DMS53 (cell line): ENCODE measurements around the gene SSBP3.

ENCODE experiments used
- DNase-seq: peaks from one replicate; lab custom pipeline; 2025; lab: John Stamatoyannopoulos, UW

Gene SSBP3

GRCh38 chr1:54329312-54330003, 76.7 kb downstream of the SSBP3 start:
- no peak for DNase-seq

DNA sequence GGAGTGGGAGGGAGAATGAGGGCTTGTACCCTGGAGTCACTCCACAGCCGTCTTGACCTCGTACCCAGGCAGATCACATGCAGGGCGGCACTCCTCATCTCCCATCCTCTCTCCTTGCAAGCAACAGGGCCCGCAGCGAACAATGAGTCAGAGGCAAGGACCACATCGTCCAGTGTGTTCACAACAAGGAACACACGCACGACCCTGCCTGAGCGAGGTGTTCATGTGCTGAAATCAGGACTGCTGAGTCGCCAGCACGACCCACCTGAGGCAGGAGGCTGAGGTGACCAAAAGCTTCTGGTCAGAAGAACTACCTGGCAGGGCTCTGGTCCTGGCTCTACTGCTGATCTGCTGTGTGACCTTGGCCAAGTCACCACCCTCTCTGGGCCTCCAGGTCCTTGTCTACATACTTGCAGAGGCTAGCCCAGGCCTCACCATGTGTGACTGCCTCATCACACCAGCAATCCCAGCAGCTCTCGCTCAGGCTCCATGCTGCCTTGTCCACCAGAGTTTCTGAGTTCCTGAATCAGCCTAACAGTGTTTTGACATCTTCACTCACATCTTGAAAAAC, 78.0 kb downstream of the SSBP3 start:
- no peak for DNase-seq

DNA sequence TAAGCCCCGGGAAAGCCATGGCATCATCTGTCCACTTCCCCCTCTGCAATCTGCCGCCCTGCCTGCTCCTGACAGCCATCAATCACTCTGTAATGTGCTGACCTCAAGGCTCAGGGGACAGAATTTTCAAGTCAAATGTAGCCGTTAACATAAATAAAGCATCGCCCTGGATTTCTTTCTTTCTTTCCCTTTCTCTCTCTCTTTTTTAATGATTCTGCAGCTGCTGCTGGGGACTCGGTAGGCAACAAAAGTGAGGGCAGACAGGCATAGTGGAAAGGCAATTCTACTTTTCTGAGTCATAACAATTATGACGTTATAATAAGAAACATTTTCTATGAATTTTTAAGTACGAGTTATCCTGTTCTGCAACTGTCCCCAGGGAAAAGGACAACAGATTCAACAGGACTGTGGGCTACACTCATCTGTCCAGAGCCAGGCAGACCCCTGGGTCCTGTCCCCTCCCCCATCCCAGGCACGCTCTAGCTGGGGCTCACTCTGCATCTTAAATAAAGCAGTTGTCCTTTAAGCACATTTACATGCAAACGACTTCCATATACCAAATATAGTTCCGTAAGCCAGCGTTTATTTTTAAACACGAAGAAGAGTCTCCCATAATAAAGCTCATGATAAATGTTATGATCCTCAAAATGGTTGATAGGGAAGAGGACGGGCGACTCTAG, 78.7 kb downstream of the SSBP3 start:
- DNase-seq = no peak

GRCh38 chr1:54326543-54327385, 79.4 kb downstream of the SSBP3 start:
- no peak for DNase-seq

DNA sequence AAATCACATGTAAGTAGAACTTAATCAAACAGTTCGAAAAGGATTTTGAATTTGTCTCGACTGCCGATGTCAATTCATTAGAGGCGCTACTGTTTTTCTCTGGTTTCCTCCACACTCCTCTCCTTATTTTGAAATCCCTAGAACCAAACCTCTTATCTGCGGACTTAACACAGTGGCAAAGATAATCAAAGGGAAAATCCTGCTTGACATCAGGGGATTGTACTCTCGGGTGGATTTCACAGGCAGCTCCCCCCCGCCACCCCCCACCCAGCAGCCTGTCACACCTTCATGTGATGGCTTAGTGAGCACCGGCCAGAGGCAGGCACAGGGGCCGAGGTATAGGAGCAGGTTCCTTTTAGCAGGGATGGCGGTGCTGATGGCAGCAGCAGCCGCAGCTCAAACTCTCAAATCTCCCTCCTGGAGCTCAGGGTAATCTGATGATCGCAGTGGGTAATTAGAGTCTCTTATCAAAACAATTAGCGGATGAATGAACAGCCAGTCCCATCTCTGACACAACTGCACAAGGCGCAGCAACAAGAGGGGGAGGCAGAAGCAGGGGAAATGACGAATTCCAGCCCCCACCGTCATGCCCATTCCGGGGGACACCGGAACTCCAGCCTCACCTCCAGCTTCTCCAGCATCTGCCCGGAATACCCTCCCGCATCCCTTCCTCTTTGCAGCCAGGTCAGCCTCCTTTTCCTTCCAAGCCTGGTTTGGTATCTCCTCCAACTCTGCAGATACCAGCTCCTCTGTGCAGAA, 80.3 kb downstream of the SSBP3 start:
- DNase-seq = no peak

- no peak for DNase-seq
Observed at GRCh38 chr1:54325284-54325683, 80.9 kb downstream of the SSBP3 start.

- DNase-seq = no peak
Observed at GRCh38 chr1:54324251-54325140, 81.7 kb downstream of the SSBP3 start.

GRCh38 chr1:54323921-54324250, 82.3 kb downstream of the SSBP3 start:
- no peak for DNase-seq

DNA sequence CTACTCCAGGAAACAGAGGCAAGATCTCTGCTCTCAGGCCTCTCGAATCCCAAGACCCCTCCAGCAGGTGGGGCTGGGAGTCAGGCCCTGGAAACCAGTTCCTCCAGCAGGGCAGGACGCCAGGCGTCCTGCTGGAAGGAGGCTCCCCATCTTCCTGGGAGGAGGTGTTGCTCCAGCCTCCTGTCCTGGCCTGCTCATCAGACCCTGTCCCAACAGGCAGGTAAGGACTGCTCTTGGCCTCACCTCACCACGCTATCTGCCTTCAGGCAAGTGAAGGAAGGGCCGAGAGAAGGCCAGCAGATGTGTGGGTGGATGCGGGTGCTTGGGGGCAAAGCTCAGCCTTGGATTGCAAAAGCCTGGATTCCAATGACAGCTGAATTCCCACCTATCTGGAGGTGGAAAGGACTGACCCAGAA, 82.9 kb downstream of the SSBP3 start:
- no peak for DNase-seq

DNA sequence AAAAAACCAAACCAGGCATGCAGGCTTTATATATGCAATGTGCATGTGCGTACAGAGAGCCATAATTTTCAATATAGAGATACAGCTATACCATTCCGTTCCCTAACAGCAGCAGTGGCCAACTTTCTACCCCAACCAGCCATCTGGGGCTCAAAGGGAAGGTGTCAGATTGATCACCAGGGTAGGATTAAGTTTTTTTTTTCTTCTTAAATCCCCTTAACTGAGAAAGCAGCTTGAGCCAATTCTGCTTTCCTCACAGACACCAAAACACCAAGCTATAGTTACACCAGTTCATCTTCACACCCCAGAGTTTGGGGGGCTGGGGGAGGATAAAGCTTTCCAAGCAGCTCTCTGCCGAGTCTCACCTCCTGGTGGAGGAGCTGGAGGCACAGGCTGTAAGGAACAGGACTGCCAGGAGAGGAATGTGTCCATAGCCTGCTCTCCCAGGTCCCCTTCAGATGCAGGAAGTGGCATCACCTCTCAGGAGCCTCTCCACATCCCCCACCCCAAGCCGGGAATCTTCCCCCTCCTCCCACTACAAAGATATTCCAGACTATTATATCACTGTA, 87.9 kb downstream of the SSBP3 start:
- DNase-seq = no peak

DNA sequence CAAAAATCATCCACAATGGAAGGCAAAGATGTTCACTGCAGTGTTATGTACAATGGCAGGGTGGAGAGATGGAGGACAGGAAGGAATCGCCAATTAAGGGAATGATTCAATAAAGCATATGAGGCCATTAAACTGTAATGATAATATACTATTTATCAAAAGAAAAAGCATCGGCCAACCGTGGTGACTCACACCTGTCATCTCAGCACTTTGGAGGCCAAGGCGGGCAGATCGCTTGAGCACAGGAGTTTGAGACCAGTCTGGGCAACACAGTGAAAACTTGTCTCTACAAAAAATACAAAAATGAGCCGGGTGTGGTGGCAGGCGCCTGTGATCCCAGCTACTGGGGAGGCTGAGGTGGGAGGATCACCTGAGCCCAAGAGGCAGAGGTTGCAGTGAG, 89.1 kb downstream of the SSBP3 start:
- DNase-seq = no peak

- DNase-seq = no peak
Observed at GRCh38 chr1:54315099-54315498, 91.1 kb downstream of the SSBP3 start.

DNA sequence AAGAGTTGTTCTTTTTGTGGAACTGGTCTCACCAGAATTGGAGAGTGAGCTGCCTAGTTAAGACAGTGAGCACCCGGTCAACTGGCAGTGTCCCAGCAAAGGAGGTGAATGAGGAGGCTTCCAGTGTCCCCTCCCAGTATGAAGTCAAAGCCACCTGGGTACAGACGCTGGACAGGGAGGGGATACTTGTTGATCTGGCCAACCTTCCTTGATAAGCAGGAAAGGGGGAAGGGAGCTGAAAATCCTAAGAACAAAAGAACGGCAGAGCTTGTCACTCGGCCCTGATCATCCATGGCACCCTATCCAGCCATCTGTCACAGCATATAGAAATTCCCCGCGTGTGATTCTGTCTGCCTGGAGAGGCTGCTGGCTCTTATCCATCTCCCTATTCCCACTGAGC, 91.5 kb downstream of the SSBP3 start:
- no peak for DNase-seq

DNA sequence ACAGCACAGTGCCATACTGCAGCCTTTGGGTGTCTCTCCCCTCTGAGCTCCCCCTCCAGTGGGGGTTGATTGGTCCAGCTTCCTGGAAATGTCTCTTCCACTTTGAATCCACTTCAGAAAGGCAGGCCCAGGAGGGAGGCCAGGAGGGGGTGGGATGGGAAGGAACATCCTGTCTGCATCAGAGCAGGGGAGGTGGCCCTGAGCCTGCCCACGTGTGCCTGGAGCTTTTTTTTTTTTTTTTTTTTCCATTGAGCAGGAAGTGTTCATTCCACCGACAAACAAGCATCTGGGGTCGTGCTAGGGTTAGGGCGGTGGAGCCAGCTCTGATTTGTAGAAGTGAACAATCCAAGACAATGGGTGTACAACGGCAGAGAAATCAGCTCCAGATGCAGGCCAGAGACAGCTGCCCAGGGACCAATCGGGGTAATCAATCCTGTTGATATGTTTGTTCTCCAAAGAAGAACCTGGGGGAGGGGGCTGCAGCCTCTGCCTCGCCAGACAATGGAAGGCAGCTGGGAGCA, 93.3 kb downstream of the SSBP3 start:
- DNase-seq = peak; percentile 81

DNA sequence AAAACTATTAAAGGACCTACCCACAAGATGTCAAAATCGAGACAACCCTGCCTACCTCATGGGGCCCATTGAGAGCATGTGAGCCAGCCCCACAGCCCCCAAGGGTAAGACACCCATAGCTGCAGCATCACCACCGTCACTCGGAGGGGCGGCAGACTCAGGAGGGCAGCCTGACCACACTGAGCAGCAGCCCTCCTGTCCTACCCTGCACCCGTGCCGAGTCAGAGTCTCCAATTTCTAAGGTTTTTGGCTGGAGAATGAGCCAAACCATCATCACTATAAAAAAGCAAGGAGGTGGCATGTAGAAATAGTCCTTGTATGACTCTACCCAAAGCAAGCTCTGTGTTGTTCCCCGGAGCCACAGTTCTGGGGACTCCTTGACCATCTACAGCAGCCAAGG, 94.7 kb downstream of the SSBP3 start:
- DNase-seq = no peak

- DNase-seq = peak; percentile 74
Observed at GRCh38 chr1:54310439-54311328, 95.5 kb downstream of the SSBP3 start.

GRCh38 chr1:54309631-54310366, 96.4 kb downstream of the SSBP3 start:
- DNase-seq = no peak

GRCh38 chr1:54307305-54307704, 98.9 kb downstream of the SSBP3 start:
- no peak for DNase-seq
